H7 (cell line): ENCODE data around the gene MYO10. TPM values are rescaled to one million over a fixed set of nuclear protein-coding genes. Genes with fewer than 3 reads are reported as not detected.

Experiments used
- DNase-seq: peaks from one replicate; pipeline ENCODE4 v3.0.0; 2012
- H3K27me3 ChIP-seq: 2 replicates; pipeline ENCODE4 v1.6.0; 2011; ENCODE audit warnings: mild to moderate bottlenecking, low read length; ENCODE audit not compliant: control insufficient read depth, insufficient read depth
- H3K36me3 ChIP-seq: replicated peaks from 2 replicates; pipeline ENCODE4 v1.5.1; 2011; ENCODE audit warnings: low read length; ENCODE audit not compliant: control insufficient read depth, insufficient read depth
- H3K4me3 ChIP-seq: 2 replicates; pipeline ENCODE4 v1.5.1; 2011; ENCODE audit warnings: low read depth, mild to moderate bottlenecking, control low read depth, low read length, moderate library complexity; ENCODE audit not compliant: insufficient read depth
- total RNA-seq: library from RNA; depleted of rRNA; stranded (reverse); fragments of >200 nt; shearing (Covaris generic); gene quantifications from 2 replicates; pipeline ENCODE4 v1.2.3, GENCODE V29; 2014

Gene MYO10
- total RNA-seq, 1 experiment from 2014 or later, result 36.3 TPM

GRCh38 chr5:16612007-16612406 lies 324.1 kb downstream of the MYO10 start:
- Histone ChIP-seq H3K36me3 (no peaks in the 10 kb centered on the region), H3K27me3 (peaks cover 16% of the 10 kb centered on the region), H3K4me3 (no peak overlapping the region)
- no peak for DNase-seq
